C4-2B (cell line): ENCODE results near the gene SLC25A36.

Source experiments
- CTCF ChIP-seq: fragments of 450-650 bp; conservative IDR thresholded peaks from 2 replicates; pipeline ENCODE4 v1.5.1; 2017; ENCODE audit warnings: mild to moderate bottlenecking
- ZFX ChIP-seq: fragments of 450-650 bp; IDR thresholded peaks from 2 replicates; pipeline ENCODE4 v1.6.1; 2017

- TF ChIP-seq CTCF (no peak), ZFX (no peak)
These were observed 38.4 kb upstream of the SLC25A36 start for GRCh38 chr3:140903196-140903595.
